Activated T-cell treated with anti-CD3 and anti-CD28 coated beads for 48 hours (primary cell): ENCODE data around the gene MFSD12.
"Not testable (repeated sequence)": the region's sequence is repeated elsewhere in the genome, so short reads cannot be mapped to it uniquely, and the experiment has no call there.

Source experiments
- DNase-seq: peaks from one replicate; pipeline ENCODE4 v3.0.0-alpha.2; 2020; ENCODE audit warnings: low read depth

Gene MFSD12

DNA sequence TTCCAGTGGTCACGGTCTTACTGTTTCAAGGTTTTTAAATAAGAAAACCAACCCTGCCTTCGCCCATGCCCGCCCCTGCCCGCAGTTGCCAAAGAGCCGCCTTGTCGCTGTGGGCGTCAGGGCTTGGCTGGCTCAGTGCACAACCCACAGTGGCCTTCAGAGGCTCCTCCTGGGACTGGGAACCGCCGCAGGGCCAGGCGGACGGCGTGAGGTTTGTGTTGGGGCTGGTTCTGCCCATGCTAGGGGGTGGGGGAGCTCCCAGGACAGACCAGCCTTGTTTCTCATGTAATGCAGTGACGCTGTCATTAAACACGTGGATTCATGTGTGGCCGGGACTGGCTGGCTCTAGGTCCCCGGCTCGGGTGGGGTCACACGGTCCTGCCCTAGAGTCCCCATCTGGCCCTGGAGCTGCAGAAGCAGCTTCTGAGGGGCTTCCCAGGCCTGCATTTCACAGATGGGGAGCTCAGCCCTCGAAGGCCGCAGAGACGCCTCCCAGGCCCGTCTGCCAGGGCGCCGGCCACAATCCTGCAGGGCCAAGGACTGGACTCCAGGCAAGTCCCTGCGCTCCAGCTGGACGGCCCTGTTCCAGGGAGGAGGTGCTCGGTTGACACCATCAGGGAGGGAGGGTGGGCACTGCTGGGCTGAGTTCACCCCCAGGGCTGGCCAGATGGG, 20.8 kb downstream of the MFSD12 start:
- DNase-seq: no peak

DNA sequence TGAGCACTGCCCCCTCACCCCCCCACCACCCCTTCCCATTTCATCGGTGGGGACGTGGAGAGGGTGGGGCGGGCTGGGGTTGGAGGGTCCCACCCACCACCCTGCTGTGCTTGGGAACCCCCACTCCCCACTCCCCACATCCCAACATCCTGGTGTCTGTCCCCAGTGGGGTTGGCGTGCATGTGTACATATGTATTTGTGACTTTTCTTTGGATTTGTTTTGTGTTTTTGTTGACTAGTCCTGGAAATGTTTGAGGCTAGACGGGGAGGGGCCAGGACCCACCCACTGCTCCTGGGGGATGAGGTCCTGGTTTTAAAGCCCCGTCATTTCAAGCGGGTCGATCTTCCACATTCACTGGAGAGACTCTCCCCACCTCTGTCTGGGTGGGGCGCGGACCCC, 21.4 kb downstream of the MFSD12 start:
- DNase-seq: no peak

DNA sequence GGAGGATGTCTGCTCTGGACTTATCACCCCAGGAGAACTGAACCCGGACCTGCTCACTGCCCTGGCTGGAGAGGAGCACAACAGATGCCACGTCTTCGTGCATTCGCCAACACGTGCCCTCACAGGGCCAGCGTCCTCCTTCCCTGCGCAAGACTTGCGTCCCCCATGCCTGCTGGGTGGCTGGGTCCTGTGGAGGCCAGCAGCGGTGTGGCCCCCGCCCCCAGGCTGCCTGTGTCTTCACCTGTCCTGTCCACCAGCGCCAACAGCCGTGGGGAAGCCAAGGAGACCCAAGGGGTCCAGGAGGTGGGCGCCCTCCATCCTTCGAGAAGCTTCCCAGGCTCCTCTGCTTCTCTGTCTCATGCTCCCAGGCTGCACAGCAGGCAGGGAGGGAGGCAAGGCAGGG, 21.8 kb downstream of the MFSD12 start:
- no peak for DNase-seq

DNA sequence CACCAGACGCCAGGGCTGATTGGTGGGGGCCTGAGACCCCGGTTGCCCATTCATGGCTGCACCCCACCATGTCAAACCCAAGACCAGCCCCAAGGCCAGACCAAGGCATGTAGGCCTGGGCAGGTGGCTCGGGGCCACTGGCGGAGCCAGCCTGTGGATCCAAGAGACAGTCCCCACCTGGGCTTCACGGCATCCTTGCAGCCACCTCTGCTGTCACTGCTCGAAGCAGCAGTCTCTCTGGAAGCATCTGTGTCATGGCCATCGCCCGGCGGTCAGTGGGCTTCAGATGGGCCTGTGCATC, 22.2 kb downstream of the MFSD12 start:
- DNase-seq: no peak

DNA sequence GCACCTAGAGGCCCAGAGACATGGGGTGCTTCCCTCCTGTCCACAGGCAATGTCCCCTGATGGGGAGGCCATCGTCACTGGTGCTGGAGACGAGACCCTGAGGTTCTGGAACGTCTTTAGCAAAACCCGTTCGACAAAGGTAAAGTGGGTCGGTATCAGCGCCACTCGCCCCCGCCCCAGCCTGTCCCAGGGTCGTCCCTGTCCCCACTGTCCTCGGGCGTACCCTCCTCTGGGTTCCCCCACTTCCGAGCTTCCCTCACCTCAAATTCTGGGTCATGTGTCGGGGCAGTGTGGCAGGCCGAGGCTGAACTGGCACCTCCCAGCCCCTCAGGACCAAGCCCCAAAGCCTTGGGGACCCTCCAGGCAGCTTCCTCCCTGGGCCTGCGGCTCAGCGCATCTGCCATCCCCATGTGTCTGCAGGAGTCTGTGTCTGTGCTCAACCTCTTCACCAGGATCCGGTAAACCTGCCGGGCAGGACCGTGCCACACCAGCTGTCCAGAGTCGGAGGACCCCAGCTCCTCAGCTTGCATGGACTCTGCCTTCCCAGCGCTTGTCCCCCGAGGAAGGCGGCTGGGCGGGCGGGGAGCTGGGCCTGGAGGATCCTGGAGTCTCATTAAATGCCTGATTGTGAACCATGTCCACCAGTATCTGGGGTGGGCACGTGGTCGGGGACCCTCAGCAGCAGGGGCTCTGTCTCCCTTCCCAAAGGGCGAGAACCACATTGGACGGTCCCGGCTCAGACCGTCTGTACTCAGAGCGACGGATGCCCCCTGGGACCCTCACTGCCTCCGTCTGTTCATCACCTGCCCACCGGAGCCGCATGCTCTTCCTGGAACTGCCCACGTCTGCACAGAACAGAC, 22.8 kb downstream of the MFSD12 start:
- DNase-seq: no peak

DNA sequence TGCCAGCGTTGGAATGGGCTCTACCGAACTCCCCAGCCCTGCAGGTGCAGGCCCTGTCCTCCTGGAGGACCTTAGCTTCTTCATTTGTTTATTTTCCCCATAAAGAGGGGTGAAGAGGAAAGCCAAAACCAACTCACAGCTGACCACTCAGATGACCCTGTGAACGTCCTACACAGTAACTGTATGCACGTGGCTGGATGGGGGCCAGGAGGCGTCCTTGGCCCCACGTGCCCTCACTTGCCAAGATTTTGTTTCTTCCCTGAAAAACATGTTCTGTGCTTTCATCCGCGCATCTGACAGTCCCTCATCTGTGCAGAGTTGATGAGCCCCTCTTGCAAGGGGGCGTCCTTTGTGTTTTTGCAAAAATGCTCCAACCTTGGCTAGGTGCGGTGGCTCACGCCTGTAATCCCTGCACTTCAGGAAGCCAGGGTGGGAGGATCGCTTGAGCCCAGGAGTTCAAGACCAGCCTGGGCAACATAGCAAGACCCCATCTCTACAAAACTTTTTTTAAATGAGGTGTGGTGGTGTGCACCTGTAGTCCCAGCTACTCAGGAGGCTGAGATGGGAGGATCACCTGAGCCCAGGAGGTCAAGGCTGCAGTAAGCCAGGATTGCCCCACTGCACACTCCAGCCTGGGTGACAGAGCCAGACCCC, 23.7 kb downstream of the MFSD12 start:
- no peak for DNase-seq

DNA sequence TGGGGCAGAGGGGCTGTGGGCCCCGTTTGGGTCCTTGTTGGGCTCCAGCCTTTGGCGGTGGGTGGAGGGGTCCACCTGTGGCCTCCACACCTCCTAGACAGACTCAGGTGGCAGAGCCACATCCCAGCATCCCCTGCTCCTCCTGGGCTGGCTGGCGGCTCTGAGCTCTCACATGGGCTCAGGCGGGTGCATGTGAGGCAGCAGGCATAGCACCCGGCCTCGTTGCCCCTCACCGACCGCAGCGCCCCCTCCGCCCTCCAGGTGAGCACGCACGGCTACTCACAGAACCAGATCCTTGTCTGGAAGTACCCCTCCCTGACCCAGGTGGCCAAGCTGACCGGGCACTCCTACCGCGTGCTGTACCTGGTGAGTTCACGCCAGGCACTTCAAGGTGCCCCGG, 24.4 kb downstream of the MFSD12 start:
- DNase-seq: no peak

DNA sequence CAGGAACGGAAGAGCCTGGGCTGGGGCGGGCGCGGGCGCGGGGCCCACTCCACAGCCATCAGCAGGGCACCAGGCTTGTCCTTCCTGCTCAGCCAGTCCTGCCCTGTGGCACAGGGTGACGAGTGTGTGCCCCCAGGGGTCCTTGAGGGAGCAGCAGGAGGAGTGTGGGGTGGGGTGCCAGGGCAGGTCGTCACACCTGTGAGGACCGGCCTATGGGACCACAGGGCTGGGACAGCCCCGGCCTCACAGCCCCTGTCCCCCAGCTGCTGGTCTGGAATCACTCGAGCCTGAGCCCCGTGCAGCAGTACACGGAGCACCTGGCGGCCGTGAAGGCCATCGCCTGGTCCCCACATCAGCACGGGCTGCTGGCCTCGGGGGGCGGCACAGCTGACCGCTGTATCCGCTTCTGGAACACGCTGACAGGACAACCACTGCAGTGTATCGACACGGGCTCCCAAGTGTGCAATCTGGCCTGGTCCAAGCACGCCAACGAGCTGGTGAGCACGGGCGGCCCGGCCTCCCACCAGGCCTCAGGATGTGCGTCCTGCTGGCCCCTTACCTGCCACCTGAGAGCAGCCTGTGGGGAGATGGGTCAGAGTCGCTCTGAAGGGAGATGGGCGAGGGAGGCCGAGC, 25.1 kb downstream of the MFSD12 start:
- DNase-seq: no peak

DNA sequence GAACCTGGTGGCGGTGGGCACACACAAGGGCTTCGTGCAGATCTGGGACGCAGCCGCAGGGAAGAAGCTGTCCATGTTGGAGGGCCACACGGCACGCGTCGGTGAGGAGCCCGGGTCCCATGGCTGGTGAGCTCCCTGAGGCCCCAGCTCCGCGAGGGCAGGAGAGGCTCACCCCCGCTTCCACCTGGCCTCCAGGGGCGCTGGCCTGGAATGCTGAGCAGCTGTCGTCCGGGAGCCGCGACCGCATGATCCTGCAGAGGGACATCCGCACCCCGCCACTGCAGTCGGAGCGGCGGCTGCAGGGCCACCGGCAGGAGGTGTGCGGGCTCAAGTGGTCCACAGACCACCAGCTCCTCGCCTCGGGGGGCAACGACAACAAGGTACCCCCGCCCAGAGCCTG, 25.7 kb downstream of the MFSD12 start:
- no peak for DNase-seq

DNA sequence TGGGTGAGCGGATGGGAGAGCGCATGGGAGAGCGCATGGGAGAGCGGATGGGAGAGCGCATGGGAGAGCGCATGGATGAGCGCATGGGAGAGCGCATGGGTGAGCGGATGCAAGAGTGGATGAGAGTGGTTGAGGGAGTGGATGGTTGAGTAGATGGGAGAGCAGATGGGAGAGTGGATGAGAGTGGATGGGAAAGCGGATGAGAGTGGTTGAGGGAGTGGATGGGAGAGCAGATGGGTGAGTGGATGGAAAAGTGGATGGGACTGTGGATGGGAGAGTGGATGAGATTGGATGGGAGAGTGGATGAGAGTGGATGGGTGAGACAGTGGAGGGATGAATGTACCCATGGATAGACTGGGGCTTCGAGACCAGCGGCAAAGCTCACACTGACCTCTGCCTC, 27.0 kb downstream of the MFSD12 start:
- DNase-seq: no peak

DNA sequence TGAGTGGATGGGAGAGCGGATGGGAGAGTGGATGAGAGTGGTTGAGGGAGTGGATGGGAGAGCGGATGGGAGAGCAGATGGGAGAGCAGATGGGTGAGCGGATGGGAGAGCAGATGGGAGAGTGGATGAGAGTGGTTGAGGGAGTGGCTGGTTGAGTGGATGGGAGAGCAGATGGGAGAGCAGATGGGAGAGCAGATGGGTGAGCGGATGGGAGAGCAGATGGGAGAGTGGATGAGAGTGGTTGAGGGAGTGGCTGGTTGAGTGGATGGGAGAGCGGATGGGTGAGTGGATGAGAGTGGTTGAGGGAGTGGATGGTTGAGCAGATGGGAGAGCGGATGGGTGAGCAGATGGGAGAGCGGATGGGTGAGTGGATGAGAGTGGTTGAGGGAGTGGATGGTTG, 28.1 kb downstream of the MFSD12 start:
- not testable (repeated sequence) for DNase-seq

DNA sequence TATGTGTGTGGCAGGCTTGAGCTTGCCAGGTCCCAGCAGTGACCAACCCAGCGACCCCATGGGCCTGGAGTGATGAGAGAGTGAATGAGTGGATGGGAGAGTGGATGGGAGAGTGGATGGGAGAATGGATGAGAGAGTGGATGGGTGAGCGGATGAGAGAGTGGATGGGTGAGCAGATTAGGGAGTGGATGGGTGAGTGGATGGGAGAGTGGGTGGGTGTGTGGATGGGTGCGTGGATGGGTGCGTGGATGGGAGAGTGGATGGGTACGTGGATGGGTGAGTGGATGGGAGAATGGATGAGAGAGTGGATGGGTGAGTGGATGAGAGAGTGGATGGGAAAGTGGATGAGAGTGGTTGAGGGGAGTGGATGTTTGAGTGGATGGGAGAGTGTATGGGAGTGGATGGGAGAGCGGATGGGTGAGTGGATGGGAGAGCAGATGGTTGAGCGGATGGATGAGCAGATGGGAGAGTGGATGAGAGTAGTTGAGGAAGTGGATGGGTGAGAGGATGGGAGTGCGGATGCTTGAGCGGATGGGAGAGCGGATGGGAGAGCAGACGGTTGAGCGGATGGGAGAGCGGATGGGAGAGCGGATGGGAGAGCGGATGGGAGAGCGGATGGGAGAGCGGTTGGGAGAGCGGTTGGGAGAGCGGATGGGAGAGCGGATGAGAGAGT, 28.7 kb downstream of the MFSD12 start:
- DNase-seq: no peak

DNA sequence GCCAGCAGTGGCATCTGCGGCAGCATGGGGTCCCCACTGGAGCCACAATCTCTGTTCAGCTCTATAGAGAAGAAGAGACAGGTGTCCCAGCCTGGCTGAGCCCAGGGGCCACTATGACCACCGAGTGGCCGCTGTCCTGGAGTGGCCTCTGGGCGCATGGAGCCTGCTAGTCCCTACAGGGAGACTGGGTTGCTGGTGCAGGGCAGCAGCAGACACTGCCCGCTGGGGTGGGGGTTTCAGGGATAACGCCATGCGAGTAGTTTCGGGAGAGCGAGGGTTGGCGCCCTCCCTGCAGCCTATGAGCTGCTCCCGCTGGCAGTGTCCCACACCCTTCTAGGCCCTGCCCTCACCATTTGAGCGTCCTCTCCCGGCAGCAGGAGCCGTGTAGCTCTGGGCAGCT, 29.3 kb downstream of the MFSD12 start:
- no peak for DNase-seq

DNA sequence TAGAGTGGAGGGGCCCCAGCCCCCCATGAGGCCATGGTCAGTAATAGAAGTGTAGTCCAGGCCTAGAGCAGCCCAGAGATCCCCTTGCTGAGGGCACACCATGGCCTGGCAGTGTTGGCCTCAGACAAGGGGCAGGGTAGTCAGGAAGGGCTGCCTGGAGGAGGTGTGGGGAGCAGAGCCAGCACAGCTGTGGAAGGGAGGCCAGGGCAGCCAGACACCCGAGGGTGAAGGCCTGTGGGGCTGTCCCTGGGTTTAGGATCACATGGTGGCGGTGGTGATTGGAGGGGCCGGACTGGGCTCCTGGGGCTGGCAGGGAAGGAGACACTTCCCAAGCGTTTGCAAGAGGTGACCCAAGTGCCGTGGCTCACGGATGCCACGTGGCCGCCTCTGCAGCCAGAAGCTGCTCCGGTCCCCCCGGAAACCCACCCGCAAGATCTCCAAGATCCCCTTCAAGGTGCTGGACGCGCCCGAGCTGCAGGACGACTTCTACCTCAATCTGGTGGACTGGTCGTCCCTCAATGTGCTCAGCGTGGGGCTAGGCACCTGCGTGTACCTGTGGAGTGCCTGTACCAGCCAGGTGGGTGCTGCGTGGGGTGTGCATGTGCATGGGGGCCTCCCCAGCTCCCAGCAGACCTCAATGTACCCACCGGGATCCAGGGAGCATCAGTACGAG, 30.0 kb downstream of the MFSD12 start:
- no peak for DNase-seq

DNA sequence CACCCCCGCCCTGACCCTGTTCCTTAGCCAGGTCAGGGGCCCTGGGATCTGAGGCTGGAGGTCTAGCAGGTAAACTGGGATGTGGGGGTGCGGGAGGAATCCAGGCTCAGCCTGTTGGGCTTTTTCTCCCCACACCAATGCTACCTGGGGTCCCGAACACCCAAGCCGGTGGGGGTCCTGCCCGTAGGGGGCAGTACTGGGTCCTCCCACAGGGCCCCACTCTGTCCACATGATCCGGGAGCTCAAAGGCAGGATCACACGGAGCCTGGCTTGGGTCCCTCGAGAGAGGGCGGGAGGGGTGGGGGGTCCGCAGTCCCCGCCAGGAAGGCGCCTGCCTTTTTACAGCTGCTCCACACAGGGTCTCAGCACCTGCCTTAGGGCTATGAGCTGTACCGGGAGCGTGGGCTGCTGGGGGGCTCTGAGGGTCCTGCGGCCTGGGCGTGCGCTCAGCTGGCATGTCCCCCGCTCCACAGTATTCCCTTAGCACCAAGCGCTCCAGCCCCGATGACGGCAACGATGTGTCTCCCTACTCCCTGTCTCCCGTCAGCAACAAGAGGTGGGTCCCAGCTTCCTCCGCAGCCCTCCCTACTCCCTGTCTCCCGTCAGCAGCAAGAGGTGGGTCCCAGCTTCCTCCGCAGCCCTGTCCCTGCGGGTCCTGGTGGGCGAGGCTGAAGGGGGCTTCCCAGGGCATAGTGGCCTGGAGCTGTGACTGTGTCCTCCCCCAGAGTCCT, 30.7 kb downstream of the MFSD12 start:
- DNase-seq: no peak

DNA sequence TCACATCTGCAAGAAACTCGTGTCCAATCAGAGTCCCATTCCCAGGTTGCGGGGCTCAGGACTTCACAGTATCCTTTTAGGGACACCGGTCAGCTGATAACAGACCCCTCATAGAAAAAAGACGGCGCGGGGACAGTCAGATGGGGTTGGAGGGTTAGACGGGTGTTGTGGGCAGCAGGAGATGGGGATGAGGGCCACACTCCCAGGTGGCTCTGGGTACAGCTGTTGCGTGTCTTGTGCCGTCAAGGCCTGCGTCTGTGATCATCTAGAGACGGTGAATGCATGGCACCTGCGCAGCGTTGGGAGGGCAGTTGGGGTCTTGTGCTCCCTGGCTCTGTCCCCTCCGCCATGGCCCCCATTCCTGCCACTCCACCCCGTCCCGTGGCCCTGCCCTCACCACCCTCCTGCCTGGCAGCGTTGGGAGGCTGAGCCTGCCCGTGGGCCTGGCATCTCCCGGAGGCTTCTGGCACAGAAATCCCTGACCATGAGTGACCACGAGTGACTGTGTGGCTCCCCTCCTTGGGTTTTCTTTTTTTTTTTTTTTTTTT, 32.4 kb downstream of the MFSD12 start:
- no peak for DNase-seq

DNA sequence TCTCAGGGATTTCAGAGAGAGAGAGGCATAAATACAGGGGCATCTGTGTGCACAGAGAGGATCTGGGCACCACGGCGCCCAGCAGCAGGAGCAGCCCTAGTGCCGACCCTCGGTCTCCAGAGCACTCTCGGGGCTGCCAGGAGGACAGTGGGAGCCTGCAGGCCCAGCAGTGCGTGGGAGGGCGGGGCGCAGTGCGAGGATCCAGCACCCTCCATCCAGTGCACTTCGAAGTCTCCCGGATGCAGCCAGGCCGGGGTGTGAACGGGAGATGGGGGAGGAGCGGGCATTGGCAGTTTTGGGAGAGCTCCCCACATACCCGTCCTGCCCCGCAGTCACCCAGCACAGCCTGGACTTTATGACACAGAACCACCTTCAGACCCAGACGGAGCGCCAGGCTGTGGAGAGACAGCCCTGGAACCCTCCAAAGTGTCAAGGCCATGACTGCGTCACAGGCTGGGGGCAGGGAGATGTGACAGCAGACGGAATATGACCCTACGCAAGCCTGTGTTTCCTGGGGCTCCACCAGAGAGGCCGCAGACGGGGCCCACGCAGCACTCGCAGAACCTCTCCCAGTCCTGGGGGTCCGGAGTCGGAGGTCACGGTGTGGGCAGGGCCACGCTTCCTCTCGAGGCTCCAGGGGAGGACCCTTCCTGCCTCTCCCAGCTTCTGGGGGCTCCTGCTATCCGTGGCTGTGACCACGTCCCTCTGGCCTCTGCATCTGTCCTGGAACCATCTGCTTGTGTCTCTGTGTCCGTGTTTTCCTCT, 33.1 kb downstream of the MFSD12 start:
- DNase-seq: no peak

DNA sequence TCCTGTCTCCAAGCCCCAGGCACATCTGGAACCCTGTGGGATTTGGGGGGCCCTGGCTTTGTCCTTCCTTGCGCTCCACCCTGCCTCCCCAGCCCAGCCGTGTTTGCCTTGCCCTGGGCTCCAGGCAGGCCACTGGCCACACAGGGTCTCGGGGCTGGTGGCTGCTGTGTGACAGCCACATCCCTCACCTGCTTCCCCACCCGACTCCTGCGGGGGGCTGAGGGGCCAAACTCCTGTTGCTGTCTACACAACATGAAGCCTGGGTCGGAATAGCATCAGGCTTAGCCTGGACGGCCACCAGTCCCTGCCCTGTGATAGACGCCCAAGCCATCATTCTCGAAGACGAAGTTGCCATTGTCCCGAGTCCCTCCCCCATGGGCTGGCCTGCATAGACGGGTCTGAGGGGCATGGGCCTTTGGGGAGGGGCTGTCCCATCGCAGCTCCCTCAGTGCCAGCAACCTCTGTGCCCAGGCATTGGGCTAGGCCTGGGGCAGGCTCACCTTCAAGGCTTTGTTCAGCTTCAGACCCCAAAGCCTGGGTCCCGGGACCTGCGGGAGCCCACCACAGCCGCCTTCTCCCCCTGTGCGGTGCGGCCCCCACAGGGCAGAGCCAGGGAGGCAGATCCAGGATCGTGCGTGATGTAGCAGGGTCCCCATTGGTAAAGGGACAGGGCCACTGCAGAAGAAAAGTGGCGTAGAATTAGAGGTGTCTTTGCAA, 33.9 kb downstream of the MFSD12 start:
- no peak for DNase-seq
